NT2/D1 (cell line): ENCODE measurements around the gene RAB31.
"Not testable (repeated sequence)": the region's sequence is repeated elsewhere in the genome, so short reads cannot be mapped to it uniquely, and the experiment has no call there.

Source experiments
- SUZ12 ChIP-seq: IDR thresholded peaks from 2 replicates; pipeline ENCODE4 v1.6.1; 2011; ENCODE audit not compliant: insufficient read length, insufficient read depth; ENCODE audit errors: extremely low read depth
- YY1 ChIP-seq: IDR thresholded peaks from 2 replicates; pipeline ENCODE4 v1.6.1; 2011; ENCODE audit not compliant: insufficient read length, insufficient read depth
- ZNF274 ChIP-seq: IDR thresholded peaks from 2 replicates; pipeline ENCODE4 v1.6.1; 2011; ENCODE audit warnings: mild to moderate bottlenecking, low read depth, low read length

DNA sequence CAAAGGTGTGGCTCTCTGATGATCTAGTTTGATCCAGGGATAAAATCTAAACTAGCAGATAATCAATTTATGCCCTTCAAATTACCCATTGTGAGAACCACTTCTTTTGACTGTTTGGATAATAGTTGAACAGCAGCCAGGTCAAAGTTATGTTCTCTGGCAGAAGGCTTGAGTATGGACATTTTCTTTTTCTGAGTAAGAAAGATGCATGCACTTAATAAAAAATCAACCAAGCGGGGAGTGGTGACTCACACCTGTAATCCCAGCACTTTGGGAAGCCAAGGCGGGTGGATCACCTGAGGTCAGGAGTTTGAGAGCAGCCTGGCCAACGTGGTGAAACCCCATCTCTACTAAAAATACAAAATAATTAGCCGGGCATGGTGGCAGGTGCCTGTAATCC, 183.4 kb downstream of the RAB31 start:
- TF ChIP-seq YY1, ZNF274, SUZ12: not testable (repeated sequence)
